ENCODE results near the gene GLB1L3. TPM values are rescaled to one million over a fixed set of nuclear protein-coding genes. Genes with fewer than 3 reads are reported as not detected.

The GLB1L3 gene
- total and polyA plus RNA-seq, 7 experiments from 2014 or later, result 1.0 to 11.4 (median 2.5) TPM

- H3K27ac ChIP-seq (ENCODE audit: low read depth, low read length), result no peak overlapping the region
- Mint-ChIP-seq H3K4me3 (no peak overlapping the region), H3K36me3 (peaks cover 0 to 6% (median 3%) of the 10 kb centered on the region in 5 donors), H3K27me3 (peaks cover 0 to 7% (median 0%) of the 10 kb centered on the region in 5 donors), H3K27ac (peak overlapping the region in 1 of 9 donors; percentile 83), H3K9me3 (peaks cover 0 to 8% (median 0%) of the 10 kb centered on the region in 11 donors), H3K4me1 (peaks cover 0 to 27% (median 7%) of the 10 kb centered on the region in 7 donors)
- H3K27me3 ChIP-seq (ENCODE audit: control insufficient read depth in 2 of 2, insufficient read depth in 2 of 2, low read length in 2 of 2), result no peaks in the 10 kb centered on the region
- DNase-seq (no peak), ATAC-seq (no peak)
- ChIA-PET CTCF (no interaction called here), POLR2A (no interaction called here)
- intact Hi-C loops (cut with micrococcal nuclease), result no loop called here
- H3K4me1 ChIP-seq (ENCODE audit: control insufficient read depth in 2 of 2, insufficient read depth in 2 of 2, low read length in 2 of 2), result peaks cover 4 to 16% of the 10 kb centered on the region in 2 donors
- no peaks in the 10 kb centered on the region for H3K36me3 ChIP-seq (ENCODE audit: control insufficient read depth in 2 of 3, insufficient read depth in 3 of 3, low read length in 3 of 3)
- no peak overlapping the region for H3K4me3 ChIP-seq (ENCODE audit: low read length)
- no peaks in the 10 kb centered on the region for H3K9me3 ChIP-seq (ENCODE audit: control insufficient read depth in 2 of 3, low read length in 3 of 3)
Measured at GRCh38 chr11:134350381-134350780, 74.2 kb downstream of the GLB1L3 start.

- Histone ChIP-seq H3K9me3 (ENCODE audit: control insufficient read depth in 2 of 3, low read length in 3 of 3) (no peaks in the 10 kb centered on the region), H3K27me3 (ENCODE audit: control insufficient read depth in 2 of 2, insufficient read depth in 2 of 2, low read length in 2 of 2) (no peaks in the 10 kb centered on the region), H3K36me3 (ENCODE audit: control insufficient read depth in 2 of 3, insufficient read depth in 3 of 3, low read length in 3 of 3) (no peaks in the 10 kb centered on the region), H3K4me1 (ENCODE audit: control insufficient read depth in 2 of 2, insufficient read depth in 2 of 2, low read length in 2 of 2) (peaks cover 4 to 16% of the 10 kb centered on the region in 2 donors), H3K4me3 (ENCODE audit: low read length) (no peak overlapping the region), H3K27ac (ENCODE audit: low read depth, low read length) (no peak overlapping the region)
- no peak for ATAC-seq
- ChIA-PET POLR2A (no interaction called here), CTCF (no interaction called here)
- H3K36me3 Mint-ChIP-seq, result peaks cover 0 to 7% (median 3%) of the 10 kb centered on the region in 5 donors
- H3K9me3 Mint-ChIP-seq, result peaks cover 0 to 8% (median 0%) of the 10 kb centered on the region in 11 donors
- DNase-seq, result no peak
- H3K4me3 Mint-ChIP-seq, result no peak overlapping the region
- peaks cover 0 to 7% (median 0%) of the 10 kb centered on the region in 5 donors for H3K27me3 Mint-ChIP-seq
- H3K27ac Mint-ChIP-seq, result no peak overlapping the region
- H3K4me1 Mint-ChIP-seq, result peaks cover 0 to 30% (median 7%) of the 10 kb centered on the region in 7 donors
- intact Hi-C loops (cut with micrococcal nuclease), result no loop called here
Measured at GRCh38 chr11:134352111-134352510, 75.9 kb downstream of the GLB1L3 start.

- no peak overlapping the region for H3K4me3 ChIP-seq (ENCODE audit: low read length)
- ATAC-seq (no peak), DNase-seq (no peak)
- CTCF ChIA-PET, result interaction anchor here (0.5 kb wide), 1 partner anchor 119 kb away, joined by 3 read pairs; no protein-coding TSS in a partner anchor
- peaks cover 0 to 23% (median 4%) of the 10 kb centered on the region in 7 donors for H3K4me1 Mint-ChIP-seq
- H3K4me1 ChIP-seq (ENCODE audit: control insufficient read depth in 2 of 2, insufficient read depth in 2 of 2, low read length in 2 of 2), result peaks cover 4% of the 10 kb centered on the region in 2 donors
- peaks cover 0 to 10% (median 3%) of the 10 kb centered on the region in 5 donors for H3K36me3 Mint-ChIP-seq
- H3K27me3 ChIP-seq (ENCODE audit: control insufficient read depth in 2 of 2, insufficient read depth in 2 of 2, low read length in 2 of 2), result no peaks in the 10 kb centered on the region
- no peaks in the 10 kb centered on the region for H3K9me3 ChIP-seq (ENCODE audit: control insufficient read depth in 2 of 3, low read length in 3 of 3)
- H3K36me3 ChIP-seq (ENCODE audit: control insufficient read depth in 2 of 3, insufficient read depth in 3 of 3, low read length in 3 of 3), result no peaks in the 10 kb centered on the region
- intact Hi-C loops (cut with micrococcal nuclease), result no loop called here
- peaks cover 0 to 7% (median 6%) of the 10 kb centered on the region in 5 donors for H3K27me3 Mint-ChIP-seq
- H3K27ac ChIP-seq (ENCODE audit: low read depth, low read length), result no peak overlapping the region
- H3K27ac Mint-ChIP-seq, result no peak overlapping the region
- peaks cover 0 to 8% (median 0%) of the 10 kb centered on the region in 11 donors for H3K9me3 Mint-ChIP-seq
- POLR2A ChIA-PET, result interaction anchor here (0.5 kb wide), 1 partner anchor 290 kb away, joined by 3 read pairs; no protein-coding TSS in a partner anchor
- H3K4me3 Mint-ChIP-seq, result no peak overlapping the region
Measured at GRCh38 chr11:134355136-134355535, 79.0 kb downstream of the GLB1L3 start.

- Mint-ChIP-seq H3K4me3 (no peak overlapping the region), H3K36me3 (peaks cover 0 to 11% (median 3%) of the 10 kb centered on the region in 5 donors), H3K27ac (no peak overlapping the region), H3K9me3 (peaks cover 0 to 8% (median 0%) of the 10 kb centered on the region in 11 donors), H3K27me3 (peaks cover 0 to 8% (median 6%) of the 10 kb centered on the region in 5 donors), H3K4me1 (peaks cover 0 to 21% (median 7%) of the 10 kb centered on the region in 7 donors)
- Histone ChIP-seq H3K4me3 (ENCODE audit: low read length) (no peak overlapping the region), H3K27me3 (ENCODE audit: control insufficient read depth in 2 of 2, insufficient read depth in 2 of 2, low read length in 2 of 2) (no peaks in the 10 kb centered on the region), H3K27ac (ENCODE audit: low read depth, low read length) (no peak overlapping the region), H3K36me3 (ENCODE audit: control insufficient read depth in 2 of 3, insufficient read depth in 3 of 3, low read length in 3 of 3) (no peaks in the 10 kb centered on the region), H3K4me1 (ENCODE audit: control insufficient read depth in 2 of 2, insufficient read depth in 2 of 2, low read length in 2 of 2) (peaks cover 0 to 6% of the 10 kb centered on the region in 2 donors), H3K9me3 (ENCODE audit: control insufficient read depth in 2 of 3, low read length in 3 of 3) (no peaks in the 10 kb centered on the region)
- DNase-seq (no peak), ATAC-seq (no peak)
- intact Hi-C loops (cut with micrococcal nuclease), result no loop called here
- ChIA-PET CTCF (no interaction called here), POLR2A (no interaction called here)
Measured at GRCh38 chr11:134355656-134356055, 79.5 kb downstream of the GLB1L3 start.

GRCh38 chr11:134356656-134357544 is 80.7 kb downstream of the GLB1L3 start:
- Histone ChIP-seq H3K4me1 (ENCODE audit: control insufficient read depth in 2 of 2, insufficient read depth in 2 of 2, low read length in 2 of 2) (peaks cover 0 to 6% of the 10 kb centered on the region in 2 donors), H3K36me3 (ENCODE audit: control insufficient read depth in 2 of 3, insufficient read depth in 3 of 3, low read length in 3 of 3) (no peaks in the 10 kb centered on the region), H3K9me3 (ENCODE audit: control insufficient read depth in 2 of 3, low read length in 3 of 3) (no peaks in the 10 kb centered on the region), H3K27ac (ENCODE audit: low read depth, low read length) (no peak overlapping the region), H3K4me3 (ENCODE audit: low read length) (no peak overlapping the region), H3K27me3 (ENCODE audit: control insufficient read depth in 2 of 2, insufficient read depth in 2 of 2, low read length in 2 of 2) (no peaks in the 10 kb centered on the region)
- ChIA-PET CTCF (no interaction called here), POLR2A (no interaction called here)
- ATAC-seq (no peak), DNase-seq (no peak)
- Mint-ChIP-seq H3K27ac (no peak overlapping the region), H3K36me3 (peaks cover 0 to 11% (median 3%) of the 10 kb centered on the region in 5 donors), H3K4me3 (no peak overlapping the region), H3K9me3 (peaks cover 0 to 8% (median 0%) of the 10 kb centered on the region in 11 donors), H3K27me3 (peaks cover under 1 to 10% (median 6%) of the 10 kb centered on the region in 5 donors), H3K4me1 (peaks cover 3 to 24% (median 12%) of the 10 kb centered on the region in 7 donors)
- intact Hi-C loops (cut with micrococcal nuclease), result no loop called here

GRCh38 chr11:134357545-134357839 is 81.3 kb downstream of the GLB1L3 start:
- peaks cover 3 to 13% (median 7%) of the 10 kb centered on the region in 5 donors for H3K27me3 Mint-ChIP-seq
- peaks cover 0 to 11% (median 3%) of the 10 kb centered on the region in 5 donors for H3K36me3 Mint-ChIP-seq
- ATAC-seq, result no peak
- Histone ChIP-seq H3K27ac (ENCODE audit: low read depth, low read length) (no peak overlapping the region), H3K4me1 (ENCODE audit: control insufficient read depth in 2 of 2, insufficient read depth in 2 of 2, low read length in 2 of 2) (peaks cover 0 to 6% of the 10 kb centered on the region in 2 donors), H3K4me3 (ENCODE audit: low read length) (no peak overlapping the region), H3K36me3 (ENCODE audit: control insufficient read depth in 2 of 3, insufficient read depth in 3 of 3, low read length in 3 of 3) (no peaks in the 10 kb centered on the region), H3K27me3 (ENCODE audit: control insufficient read depth in 2 of 2, insufficient read depth in 2 of 2, low read length in 2 of 2) (no peaks in the 10 kb centered on the region), H3K9me3 (ENCODE audit: control insufficient read depth in 2 of 3, low read length in 3 of 3) (no peaks in the 10 kb centered on the region)
- ChIA-PET CTCF (no interaction called here), POLR2A (no interaction called here)
- H3K4me1 Mint-ChIP-seq, result peaks cover 6 to 26% (median 16%) of the 10 kb centered on the region in 7 donors
- peaks cover 0 to 8% (median 0%) of the 10 kb centered on the region in 11 donors for H3K9me3 Mint-ChIP-seq
- no peak for DNase-seq
- intact Hi-C loops (cut with micrococcal nuclease), result no loop called here
- H3K27ac Mint-ChIP-seq, result no peak overlapping the region
- no peak overlapping the region for H3K4me3 Mint-ChIP-seq
